SK-N-SH (cell line): ENCODE data around the gene WNT2.

ENCODE experiments used
- CTCF ChIP-seq: fragments of 200-600 bp; sonication (generic); IDR thresholded peaks from 2 replicates; pipeline ENCODE4 v1.6.1; 2017; ENCODE audit warnings: antibody characterized with exemption, mild to moderate bottlenecking, moderate library complexity
- EP300 ChIP-seq, 2 experiments: IDR thresholded peaks; 2 replicates each; pipeline versions ENCODE4 v1.4.0 to v1.6.1; 2012; ENCODE audit warnings: borderline replicate concordance in 1 of 2, low read depth in 1 of 2, low read length in 1 of 2
- FOXJ3 ChIP-seq: sonication (generic); formaldehyde crosslinking; IDR thresholded peaks from 2 replicates; pipeline ENCODE4 v1.5.1; 2020; ENCODE audit warnings: mild to moderate bottlenecking, missing genetic modification reagents
- GABPA ChIP-seq: IDR thresholded peaks from 2 replicates; pipeline ENCODE4 v1.4.0; 2012; ENCODE audit warnings: low read depth, mild to moderate bottlenecking
- JUND ChIP-seq: IDR thresholded peaks from 2 replicates; pipeline ENCODE4 v1.4.0; 2012
- MAX ChIP-seq: IDR thresholded peaks from 2 replicates; pipeline ENCODE4 v1.4.0; 2012; ENCODE audit warnings: low read depth
- NRF1 ChIP-seq: IDR thresholded peaks from 2 replicates; pipeline ENCODE4 v1.6.1; 2012; ENCODE audit warnings: low read depth, mild to moderate bottlenecking, low read length
- POLR2AphosphoS5 ChIP-seq: IDR thresholded peaks from 2 replicates; pipeline ENCODE4 v1.6.1; 2012; ENCODE audit warnings: low read depth, low read length
- RAD21 ChIP-seq: IDR thresholded peaks from 2 replicates; pipeline ENCODE4 v1.6.1; 2012; ENCODE audit warnings: mild to moderate bottlenecking, low read length
- RFX5 ChIP-seq: IDR thresholded peaks from 2 replicates; pipeline ENCODE4 v1.6.1; 2012; ENCODE audit warnings: mild to moderate bottlenecking, improper control_type of control experiment, low read length
- TAF1 ChIP-seq: IDR thresholded peaks from 2 replicates; pipeline ENCODE4 v1.6.1; 2012; ENCODE audit warnings: low read depth, mild to moderate bottlenecking, low read length, moderate library complexity, borderline replicate concordance

- TF ChIP-seq NRF1 (no peak), FOXJ3 (no peak), CTCF (no peak), EP300 (IDR thresholded peaks at IDR 0.05; ENCODE audit: borderline replicate concordance in 1 of 2, low read depth in 1 of 2, low read length in 1 of 2) (no peak), RAD21 (no peak), RFX5 (no peak), JUND (no peak), MAX (no peak), TAF1 (no peak), POLR2AphosphoS5 (no peak), GABPA (no peak)
Observed at GRCh38 chr7:117323851-117324711, 1.2 kb upstream of the WNT2 start.
